IPS-20b (cell line): ENCODE results near the gene NAGK.
A peak's percentile ranks its signal among the peaks of the same experiment; 100 is the strongest.
"Not testable (repeated sequence)": the region's sequence is repeated elsewhere in the genome, so short reads cannot be mapped to it uniquely, and the experiment has no call there.

ENCODE experiments used
- H3K27ac ChIP-seq: one replicate; pipeline ENCODE4 v1.5.1; 2013; ENCODE audit warnings: low read length
- H3K27me3 ChIP-seq: 2 replicates; pipeline ENCODE4 v1.6.1; 2013; ENCODE audit warnings: mild to moderate bottlenecking, low read length, inconsistent platforms; ENCODE audit not compliant: insufficient read depth
- H3K36me3 ChIP-seq: 2 replicates; pipeline ENCODE4 v1.6.1; 2013; ENCODE audit warnings: low read depth, mild to moderate bottlenecking, inconsistent platforms, low read length, moderate library complexity; ENCODE audit not compliant: insufficient read depth
- H3K4me1 ChIP-seq: 2 replicates; pipeline ENCODE4 v1.6.1; 2013; ENCODE audit warnings: mild to moderate bottlenecking, control low read depth, inconsistent platforms, low read length, moderate library complexity; ENCODE audit not compliant: insufficient read depth
- H3K4me3 ChIP-seq: 2 replicates; pipeline ENCODE4 v1.5.1; 2013; ENCODE audit warnings: mild to moderate bottlenecking, low read length, inconsistent platforms
- H3K9ac ChIP-seq: 2 replicates; pipeline ENCODE4 v1.6.1; 2013; ENCODE audit warnings: low read depth, mild to moderate bottlenecking, inconsistent platforms, low read length, moderate library complexity
- H3K9me3 ChIP-seq: 2 replicates; pipeline ENCODE4 v1.6.1; 2013; ENCODE audit warnings: mild to moderate bottlenecking, low read depth, low read length, inconsistent platforms; ENCODE audit not compliant: insufficient read depth

Gene NAGK

DNA sequence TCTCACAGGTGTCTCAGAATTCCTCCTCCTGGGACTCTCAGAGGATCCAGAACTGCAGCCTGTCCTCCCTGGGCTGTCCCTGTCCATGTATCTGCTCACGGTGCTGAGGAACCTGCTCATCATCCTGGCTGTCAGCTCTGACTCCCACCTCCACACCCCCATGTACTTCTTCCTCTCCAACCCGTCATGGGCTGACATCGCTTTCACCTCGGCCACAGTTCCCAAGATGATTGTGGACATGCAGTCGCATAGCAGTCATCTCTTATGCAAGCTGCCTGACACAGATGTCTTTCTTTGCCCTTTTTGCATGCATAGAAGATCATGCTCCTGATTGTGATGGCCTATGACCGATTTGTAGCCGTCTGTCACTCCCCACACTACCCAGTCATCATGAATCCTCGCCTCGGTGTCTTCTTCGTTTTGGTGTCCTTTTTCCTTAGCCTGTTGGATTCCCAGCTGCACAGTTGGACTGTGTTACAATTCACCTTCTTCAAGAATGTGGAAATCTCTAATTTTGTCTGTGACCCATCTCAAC, 13.2 kb upstream of the NAGK start:
- H3K36me3 ChIP-seq, H3K27me3 ChIP-seq, H3K9me3 ChIP-seq, H3K27ac ChIP-seq, H3K4me1 ChIP-seq, H3K9ac ChIP-seq, H3K4me3 ChIP-seq: not testable (repeated sequence)

DNA sequence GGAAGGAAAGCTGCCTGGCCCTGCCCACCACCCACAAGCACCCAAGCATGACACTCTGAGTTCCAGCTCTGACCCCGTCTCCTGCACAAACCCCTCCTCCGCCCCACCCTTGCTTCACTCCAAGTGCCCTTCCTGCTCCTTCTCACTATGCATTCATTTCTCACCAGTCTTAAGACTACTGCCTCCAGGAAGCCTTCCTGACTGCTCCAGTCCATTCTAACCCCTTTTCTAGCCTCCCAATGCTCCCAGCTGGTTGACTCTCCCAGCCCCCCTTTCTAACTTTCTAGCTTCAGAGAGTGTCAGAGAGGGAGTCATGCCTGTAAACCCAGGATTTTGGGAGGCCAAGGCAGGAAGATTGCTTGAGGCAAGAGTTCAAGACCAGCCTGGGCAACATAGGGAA, 8.2 kb upstream of the NAGK start:
- Histone ChIP-seq H3K4me3 (no peak overlapping the region), H3K9me3 (no peaks in the 10 kb centered on the region), H3K27ac (no peak overlapping the region), H3K36me3 (no peaks in the 10 kb centered on the region), H3K9ac (no peak overlapping the region), H3K4me1 (no peaks in the 10 kb centered on the region), H3K27me3 (peaks cover 25% of the 10 kb centered on the region)

DNA sequence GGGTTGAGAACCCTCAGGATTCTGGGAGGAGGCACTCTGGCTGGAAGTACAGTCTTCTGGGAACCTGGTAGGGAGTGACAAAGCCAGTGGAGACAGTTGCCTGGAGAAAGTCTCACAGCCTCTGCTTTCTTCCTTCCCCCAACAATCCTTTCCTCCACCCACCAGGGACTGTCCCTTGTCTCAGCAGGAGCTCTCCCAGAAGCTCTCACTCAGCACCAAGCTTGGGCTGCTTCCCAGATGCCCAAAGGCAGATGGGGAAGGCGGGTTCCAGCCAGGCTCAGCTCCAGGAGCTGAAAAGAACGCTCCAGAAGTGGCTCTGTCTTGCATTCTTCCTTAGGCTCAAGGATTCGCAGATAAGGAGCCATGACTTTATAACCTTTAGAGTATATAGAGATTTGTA, 7.6 kb upstream of the NAGK start:
- Histone ChIP-seq H3K4me1 (no peaks in the 10 kb centered on the region), H3K27me3 (peaks cover 25% of the 10 kb centered on the region), H3K4me3 (no peak overlapping the region), H3K9me3 (no peaks in the 10 kb centered on the region), H3K27ac (no peak overlapping the region), H3K9ac (no peak overlapping the region), H3K36me3 (no peaks in the 10 kb centered on the region)

DNA sequence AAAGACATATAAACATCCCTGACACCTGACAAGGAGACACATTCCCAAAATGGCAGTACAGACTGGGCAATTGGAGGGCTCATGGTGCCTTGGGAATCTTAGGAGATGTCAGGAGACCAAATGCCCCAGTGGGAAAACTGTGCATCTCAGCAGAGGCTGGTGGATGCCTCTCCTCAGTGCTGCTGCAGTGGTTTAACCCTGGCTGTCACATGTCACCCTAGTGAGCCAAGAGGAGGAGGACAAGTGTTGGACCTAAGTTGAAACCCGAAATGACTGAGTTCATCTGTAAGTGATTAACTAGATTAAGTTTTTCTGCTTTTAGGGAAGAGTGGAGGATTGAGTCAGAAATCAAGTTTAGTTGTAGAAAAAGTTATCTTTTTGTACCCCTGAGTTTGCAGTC, 5.2 kb upstream of the NAGK start:
- H3K4me3 ChIP-seq, result no peak overlapping the region
- H3K4me1 ChIP-seq, result no peaks in the 10 kb centered on the region
- no peak overlapping the region for H3K27ac ChIP-seq
- no peak overlapping the region for H3K9ac ChIP-seq
- peaks cover 25% of the 10 kb centered on the region for H3K27me3 ChIP-seq
- no peaks in the 10 kb centered on the region for H3K36me3 ChIP-seq
- H3K9me3 ChIP-seq, result no peaks in the 10 kb centered on the region

DNA sequence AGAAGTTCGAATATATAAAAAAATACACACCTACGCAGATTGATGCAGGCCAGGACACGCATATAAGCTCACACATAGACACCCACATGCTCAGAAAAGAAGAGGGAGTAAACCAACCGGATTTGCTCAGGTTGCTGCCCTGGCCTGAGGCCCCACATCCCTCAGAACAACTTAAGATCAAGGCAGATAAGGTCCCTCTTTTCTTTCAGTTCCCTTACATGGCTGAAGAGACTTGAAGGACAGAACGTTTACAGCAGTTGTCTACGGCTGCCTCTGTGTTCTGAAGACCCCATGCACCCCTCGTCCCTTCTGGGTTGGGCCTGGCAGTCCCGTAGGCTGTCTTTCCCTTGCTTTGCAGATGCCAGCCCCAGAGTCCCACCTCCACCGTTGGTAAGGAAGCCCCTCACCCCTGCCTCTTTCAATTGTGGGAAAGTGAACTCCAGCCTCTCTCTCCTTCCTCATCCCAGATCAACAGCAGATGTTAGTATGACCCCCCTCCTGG, 4.3 kb upstream of the NAGK start:
- Histone ChIP-seq H3K27me3 (peaks cover 25% of the 10 kb centered on the region), H3K9ac (no peak overlapping the region), H3K9me3 (no peaks in the 10 kb centered on the region), H3K4me1 (no peaks in the 10 kb centered on the region), H3K4me3 (no peak overlapping the region), H3K27ac (no peak overlapping the region), H3K36me3 (no peaks in the 10 kb centered on the region)

DNA sequence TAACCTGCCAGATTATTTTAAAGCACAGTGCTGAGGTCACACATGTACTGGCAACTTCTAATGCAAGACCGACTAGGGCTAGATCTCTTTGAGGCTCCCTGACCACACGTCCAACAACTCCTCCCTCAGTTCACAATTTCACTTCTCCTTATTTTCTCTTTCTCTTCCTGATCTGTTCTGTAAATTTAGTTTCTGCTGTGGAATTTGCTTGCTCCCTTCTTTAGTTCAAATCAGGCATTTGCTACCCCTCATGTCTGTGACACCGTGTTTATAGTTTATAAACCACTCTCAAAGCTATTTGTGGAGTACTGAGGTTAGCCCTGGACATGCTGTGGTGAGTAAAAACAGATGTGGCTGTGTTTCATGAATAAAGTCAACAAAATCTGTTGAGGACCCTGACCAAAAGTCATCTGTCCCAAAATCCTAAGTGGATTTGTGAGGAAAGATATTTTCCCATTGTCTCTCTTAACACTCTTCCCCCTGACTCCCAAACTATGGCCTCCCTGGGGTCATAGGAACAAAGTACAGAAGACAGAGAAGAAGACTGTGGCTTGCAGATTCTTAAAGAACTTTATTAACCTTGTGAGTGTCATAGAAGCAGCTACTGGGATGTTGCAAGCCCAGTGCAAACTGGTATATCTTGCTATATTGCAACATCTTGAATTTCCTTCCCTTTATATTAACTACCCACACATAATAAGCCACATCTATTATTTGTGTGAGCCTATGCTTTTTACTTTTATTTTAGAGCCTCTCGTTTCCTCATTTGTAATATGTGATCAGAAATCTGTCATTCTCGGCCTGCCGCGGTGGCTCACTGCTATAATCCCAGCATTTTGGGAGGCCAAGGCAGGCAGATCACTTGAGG, 3.5 kb upstream of the NAGK start:
- peaks cover 25% of the 10 kb centered on the region for H3K27me3 ChIP-seq
- no peaks in the 10 kb centered on the region for H3K36me3 ChIP-seq
- no peaks in the 10 kb centered on the region for H3K4me1 ChIP-seq
- H3K9me3 ChIP-seq, result no peaks in the 10 kb centered on the region
- H3K27ac ChIP-seq, result no peak overlapping the region
- H3K4me3 ChIP-seq, result no peak overlapping the region
- H3K9ac ChIP-seq, result no peak overlapping the region

DNA sequence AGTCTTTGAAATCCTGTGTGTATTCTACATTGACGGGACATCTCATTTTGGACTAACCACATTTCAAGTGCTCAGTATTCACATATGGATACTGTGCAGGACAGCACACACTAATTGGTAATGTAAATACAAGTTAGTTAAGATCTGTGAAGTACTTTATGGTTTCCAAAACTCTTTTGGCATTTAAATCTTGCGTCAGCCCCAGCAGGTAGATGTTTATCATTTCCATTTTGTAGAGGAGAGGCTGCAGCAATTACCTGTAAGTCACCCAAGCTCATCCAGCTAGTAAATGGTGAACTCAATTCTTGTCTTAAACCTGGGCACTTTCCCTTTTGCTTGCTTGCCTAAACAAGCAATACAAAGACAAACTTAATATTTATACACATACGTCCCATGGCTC, 1.6 kb upstream of the NAGK start:
- Histone ChIP-seq H3K4me3 (no peak overlapping the region; the same call in 1 of the 2 replicates), H3K9me3 (no peaks in the 10 kb centered on the region), H3K9ac (no peak overlapping the region), H3K27me3 (peaks cover 25% of the 10 kb centered on the region), H3K36me3 (peaks cover 11% of the 10 kb centered on the region), H3K4me1 (no peaks in the 10 kb centered on the region), H3K27ac (no peak overlapping the region)

DNA sequence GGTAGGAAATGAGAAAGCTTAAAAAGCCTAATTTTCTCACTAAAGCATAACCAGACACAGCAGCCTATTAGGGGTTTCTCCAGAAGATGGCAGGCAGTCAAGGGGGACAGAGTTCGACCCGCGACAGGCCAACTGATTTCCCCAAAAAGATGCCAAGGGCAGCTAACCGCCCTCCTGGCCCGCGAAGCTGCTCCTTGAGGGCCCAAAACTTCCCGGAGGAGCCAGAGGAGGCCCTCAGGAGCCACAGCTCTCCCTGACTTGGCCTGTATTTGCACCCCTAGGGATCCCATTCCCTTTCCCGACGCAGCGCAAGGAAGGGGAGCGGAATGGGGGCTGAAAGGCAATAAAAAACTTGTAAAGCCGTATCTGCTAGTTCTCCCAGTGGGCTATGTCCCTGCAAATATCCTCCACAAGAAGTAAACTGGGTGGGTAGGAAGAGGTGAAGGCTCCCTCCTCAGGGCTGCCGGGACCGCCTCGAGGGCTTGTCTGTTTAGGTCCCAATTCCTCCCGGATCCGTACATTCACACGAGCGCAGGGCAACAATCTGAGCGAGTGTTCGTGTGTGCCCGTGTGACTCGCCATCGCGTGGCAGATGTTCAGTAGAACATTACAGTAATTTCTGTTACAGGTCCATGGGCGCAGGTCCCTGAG, 756 bp upstream of the NAGK start:
- Histone ChIP-seq H3K4me3 (peak overlapping the region; percentile 88), H3K27me3 (peaks cover 22% of the 10 kb centered on the region), H3K27ac (peak overlapping the region; percentile 6), H3K9ac (peak overlapping the region; percentile 72; the same call in 1 of the 2 replicates), H3K9me3 (no peaks in the 10 kb centered on the region), H3K4me1 (no peaks in the 10 kb centered on the region), H3K36me3 (peaks cover 17% of the 10 kb centered on the region)

DNA sequence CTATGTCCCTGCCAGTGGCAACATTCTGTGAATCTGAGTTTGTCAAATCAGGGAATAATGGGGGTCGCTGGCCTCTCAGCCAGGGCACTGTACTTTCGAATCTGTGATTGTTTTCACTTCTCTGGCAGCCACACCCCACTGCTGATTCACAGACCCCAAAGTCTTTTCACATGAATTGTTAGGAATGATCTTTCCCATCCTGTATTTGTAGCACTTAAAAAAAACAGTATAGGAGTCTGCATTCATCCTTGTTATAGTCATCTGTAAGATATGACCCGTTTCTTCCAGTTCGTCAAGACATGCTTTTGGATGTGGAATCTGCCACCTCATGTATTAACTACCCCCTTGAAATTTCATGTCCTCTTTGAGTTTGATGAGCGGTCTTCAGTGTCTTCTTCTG, 928 bp downstream of the NAGK start:
- Histone ChIP-seq H3K9ac (peak overlapping the region; percentile 72; the same call in 1 of the 2 replicates), H3K9me3 (no peaks in the 10 kb centered on the region), H3K27ac (no peak overlapping the region), H3K27me3 (peaks cover 5% of the 10 kb centered on the region; the same call in 1 of the 2 replicates), H3K36me3 (peaks cover 32% of the 10 kb centered on the region), H3K4me3 (peak overlapping the region; percentile 88), H3K4me1 (no peaks in the 10 kb centered on the region)

DNA sequence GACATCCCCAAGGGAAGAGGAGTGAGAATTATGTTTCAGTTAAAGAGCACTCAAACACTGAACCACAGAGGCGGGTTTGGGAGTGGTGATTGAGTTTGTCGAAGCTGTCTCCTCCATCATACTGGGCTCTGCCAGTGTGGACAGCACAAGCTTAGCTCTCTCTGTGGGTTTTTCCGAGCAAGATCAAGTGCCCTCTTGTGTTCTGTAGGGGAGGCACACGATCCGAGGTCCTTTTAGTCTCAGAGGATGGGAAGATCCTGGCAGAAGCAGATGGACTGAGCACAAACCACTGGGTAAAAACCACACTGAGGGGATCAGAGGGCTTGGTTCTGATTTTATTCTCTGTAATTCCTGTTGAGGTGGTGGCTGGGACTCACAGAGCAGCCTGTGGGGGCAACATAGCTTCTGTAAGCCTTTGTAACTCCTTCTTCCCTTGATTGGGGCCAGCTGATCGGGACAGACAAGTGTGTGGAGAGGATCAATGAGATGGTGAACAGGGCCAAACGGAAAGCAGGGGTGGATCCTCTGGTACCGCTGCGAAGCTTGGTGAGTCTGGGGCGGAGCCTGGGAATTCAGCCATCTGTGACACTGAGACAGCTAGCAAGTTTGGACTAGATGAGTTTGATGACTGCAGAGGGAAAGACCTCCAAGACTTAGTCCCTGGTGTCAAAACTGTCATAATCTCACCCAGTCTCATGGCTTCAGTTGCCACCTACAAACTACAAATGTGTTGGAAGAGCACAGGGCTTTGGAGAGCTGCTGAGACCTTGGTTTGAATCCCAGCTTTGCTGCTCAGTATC, 2.0 kb downstream of the NAGK start:
- Histone ChIP-seq H3K27me3 (no peaks in the 10 kb centered on the region), H3K4me1 (no peaks in the 10 kb centered on the region), H3K36me3 (peaks cover 42% of the 10 kb centered on the region), H3K27ac (no peak overlapping the region), H3K9ac (no peak overlapping the region), H3K4me3 (peak overlapping the region; percentile 88), H3K9me3 (no peaks in the 10 kb centered on the region)

DNA sequence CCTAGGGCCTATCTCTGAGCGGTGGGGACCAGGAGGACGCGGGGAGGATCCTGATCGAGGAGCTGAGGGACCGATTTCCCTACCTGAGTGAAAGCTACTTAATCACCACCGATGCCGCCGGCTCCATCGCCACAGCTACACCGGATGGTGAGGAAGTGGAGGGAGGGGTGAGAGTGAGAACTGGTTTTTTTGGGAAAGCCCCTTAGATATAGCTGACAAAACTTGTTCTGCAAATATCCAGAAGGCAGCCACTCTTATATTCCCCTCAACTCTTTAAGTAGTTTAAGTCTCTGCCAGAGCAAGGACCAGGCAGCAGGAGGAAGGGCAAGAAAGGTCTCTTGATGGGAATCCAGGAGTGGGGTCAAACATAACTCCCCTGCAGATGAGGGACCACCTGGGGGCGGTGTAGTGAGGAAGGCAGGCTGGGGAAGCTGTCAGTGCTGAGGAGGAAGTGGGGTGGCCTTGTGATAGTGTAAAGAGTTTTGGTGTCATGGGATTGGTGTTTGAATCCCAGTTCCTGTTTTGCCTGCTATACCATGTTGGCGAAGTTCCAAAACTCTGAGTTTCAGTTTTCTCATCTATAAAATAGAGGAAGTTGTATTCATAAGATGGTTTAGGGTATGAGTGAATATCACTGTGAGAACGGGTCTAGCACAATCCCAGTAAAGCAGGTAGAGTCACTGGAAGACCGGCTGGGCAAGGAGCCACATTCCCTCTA, 3.4 kb downstream of the NAGK start:
- H3K4me3 ChIP-seq, result no peak overlapping the region
- no peaks in the 10 kb centered on the region for H3K27me3 ChIP-seq
- no peaks in the 10 kb centered on the region for H3K9me3 ChIP-seq
- no peak overlapping the region for H3K9ac ChIP-seq
- peaks cover 54% of the 10 kb centered on the region for H3K36me3 ChIP-seq
- H3K27ac ChIP-seq, result no peak overlapping the region
- no peaks in the 10 kb centered on the region for H3K4me1 ChIP-seq
